ENCODE data around the gene BMAL2.

Gene BMAL2

DNA sequence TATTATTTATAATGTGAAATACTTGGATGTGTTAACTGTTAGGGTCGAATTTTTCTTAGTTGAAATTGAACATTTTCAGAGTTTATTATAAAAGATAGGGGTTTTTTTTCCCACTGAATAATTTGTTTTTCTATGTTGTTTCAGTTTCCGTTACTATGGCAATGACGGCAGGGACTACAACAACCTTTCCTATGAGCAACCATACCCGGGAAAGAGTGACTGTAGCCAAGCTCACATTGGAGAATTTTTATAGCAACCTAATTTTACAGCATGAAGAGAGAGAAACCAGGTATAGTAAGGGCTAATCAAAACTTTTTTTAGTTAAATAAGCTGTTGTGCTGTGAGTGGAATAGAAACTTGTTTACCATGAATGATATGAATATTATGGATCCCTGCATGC is 35.1 kb upstream of the BMAL2 start:
- Histone ChIP-seq H3K4me1 (ENCODE audit: control insufficient read depth, insufficient read depth, low read length) (peaks cover 4% of the 10 kb centered on the region), H3K27ac (ENCODE audit: low read length) (no peak overlapping the region), H3K36me3 (ENCODE audit: control insufficient read depth in 2 of 2, insufficient read depth in 2 of 2, low read length in 2 of 2) (peaks cover 4 to 25% of the 10 kb centered on the region in 2 donors)

DNA sequence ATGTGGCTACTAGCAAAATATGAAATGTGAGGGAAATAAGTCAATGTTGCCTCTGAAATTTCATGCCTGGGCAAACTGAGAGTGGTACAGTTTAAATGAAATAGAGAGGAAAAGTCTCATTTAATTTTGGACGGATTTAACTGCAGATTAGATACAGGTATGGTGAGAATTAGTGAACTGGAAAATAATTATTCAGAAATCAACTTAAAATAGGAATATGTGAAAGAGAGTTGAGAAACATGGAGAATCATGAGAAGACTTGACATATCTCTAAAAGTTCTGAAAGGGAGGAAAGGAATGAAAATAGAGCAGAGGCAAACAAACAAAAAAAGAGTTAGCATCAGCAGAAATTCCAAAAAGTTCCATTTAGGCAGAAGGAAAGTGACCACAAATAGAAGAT is 33.5 kb upstream of the BMAL2 start:
- no peaks in the 10 kb centered on the region for H3K9me3 ChIP-seq (ENCODE audit: control insufficient read depth in 2 of 2, low read length in 2 of 2)
- H3K27ac ChIP-seq (ENCODE audit: low read length): no peak overlapping the region
- H3K27me3 ChIP-seq (ENCODE audit: control insufficient read depth in 1 of 2, insufficient read depth in 2 of 2, low read length in 2 of 2): no peaks in the 10 kb centered on the region
- H3K9ac ChIP-seq (ENCODE audit: low read length in 2 of 2): no peak overlapping the region
- peaks cover 4 to 31% of the 10 kb centered on the region in 2 donors for H3K36me3 ChIP-seq (ENCODE audit: control insufficient read depth in 2 of 2, insufficient read depth in 2 of 2, low read length in 2 of 2)
- H3K4me1 ChIP-seq (ENCODE audit: control insufficient read depth, insufficient read depth, low read length): no peaks in the 10 kb centered on the region
- H3K4me3 ChIP-seq (ENCODE audit: low read length in 2 of 2): no peak overlapping the region

More for the DNA sequence above, 35.1 kb upstream of the BMAL2 start:
- Histone ChIP-seq H3K9me3 (ENCODE audit: control insufficient read depth in 2 of 2, low read length in 2 of 2) (no peaks in the 10 kb centered on the region), H3K9ac (ENCODE audit: low read length in 2 of 2) (no peak overlapping the region), H3K4me3 (ENCODE audit: low read length in 2 of 2) (no peak overlapping the region), H3K27me3 (ENCODE audit: control insufficient read depth in 1 of 2, insufficient read depth in 2 of 2, low read length in 2 of 2) (no peaks in the 10 kb centered on the region)

DNA sequence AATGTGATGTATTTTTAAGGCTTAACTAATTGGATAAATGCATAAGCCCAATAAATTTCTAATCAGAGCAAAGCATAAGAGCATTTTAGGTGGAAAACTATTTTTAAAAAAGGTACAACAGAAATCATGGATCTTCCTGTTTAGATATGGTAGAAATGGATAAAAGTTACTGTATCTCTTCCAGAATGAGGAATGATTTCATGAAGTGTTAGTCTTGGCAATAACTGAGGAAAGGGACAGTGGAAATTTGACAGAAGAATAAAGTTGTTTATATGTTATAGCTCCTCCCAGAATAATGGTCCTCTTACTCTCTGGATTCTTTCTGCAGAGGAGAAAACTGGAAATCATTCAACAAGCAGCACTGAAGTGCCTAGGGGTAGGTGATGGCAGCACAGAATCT is 32.4 kb upstream of the BMAL2 start:
- Histone ChIP-seq H3K27me3 (ENCODE audit: control insufficient read depth in 1 of 2, insufficient read depth in 2 of 2, low read length in 2 of 2) (no peaks in the 10 kb centered on the region), H3K9ac (ENCODE audit: low read length in 2 of 2) (no peak overlapping the region), H3K27ac (ENCODE audit: low read length) (no peak overlapping the region), H3K36me3 (ENCODE audit: control insufficient read depth in 2 of 2, insufficient read depth in 2 of 2, low read length in 2 of 2) (peaks cover 6 to 31% of the 10 kb centered on the region in 2 donors), H3K9me3 (ENCODE audit: control insufficient read depth in 2 of 2, low read length in 2 of 2) (no peaks in the 10 kb centered on the region), H3K4me1 (ENCODE audit: control insufficient read depth, insufficient read depth, low read length) (no peaks in the 10 kb centered on the region), H3K4me3 (ENCODE audit: low read length in 2 of 2) (no peak overlapping the region)

DNA sequence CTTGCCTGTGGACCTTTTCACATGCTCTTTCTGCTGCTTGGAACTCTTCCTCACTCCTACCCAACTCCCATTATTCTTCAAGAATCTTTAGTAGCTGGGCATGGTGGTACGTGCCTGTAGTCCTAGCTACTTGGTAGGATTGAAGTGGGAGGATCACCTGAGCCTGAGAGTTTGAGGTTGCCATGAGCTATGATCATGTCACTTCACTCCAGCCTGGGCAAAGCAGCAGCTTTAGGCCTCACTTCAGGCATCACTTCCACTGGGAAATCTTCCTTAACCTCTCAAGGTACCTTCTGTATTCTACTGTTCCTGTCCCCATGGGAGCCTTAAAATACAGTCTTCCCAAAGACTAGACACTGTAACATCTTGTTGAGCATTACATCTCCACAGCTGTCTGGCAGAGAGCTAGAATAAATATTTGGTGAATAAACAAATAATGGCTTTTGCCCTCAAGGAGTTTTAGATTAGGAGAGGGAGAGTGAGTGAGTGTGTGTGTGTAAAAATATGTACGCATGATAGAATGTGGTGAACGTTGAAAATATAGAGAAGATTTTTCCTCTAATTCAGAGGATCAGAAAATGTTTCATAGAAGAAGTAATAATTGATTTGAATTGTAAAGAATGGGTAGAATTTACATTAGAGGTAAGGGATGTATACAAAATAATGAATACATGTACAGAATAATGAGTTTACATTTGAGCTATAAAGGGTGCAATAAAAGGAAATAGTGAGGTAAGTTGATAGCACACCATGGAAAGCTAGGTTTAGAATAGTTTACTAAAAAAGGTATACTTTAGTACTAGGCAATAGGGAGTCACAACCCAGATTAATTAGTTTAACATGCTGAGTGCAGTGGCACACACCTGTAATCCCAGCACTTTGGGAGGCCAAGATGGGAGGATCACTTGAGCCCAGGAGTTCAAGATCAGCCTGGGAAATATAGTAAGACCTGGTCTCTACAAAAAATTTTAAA is 29.2 kb upstream of the BMAL2 start:
- no peak overlapping the region for H3K9ac ChIP-seq (ENCODE audit: low read length in 2 of 2)
- H3K4me3 ChIP-seq (ENCODE audit: low read length in 2 of 2): no peak overlapping the region
- H3K4me1 ChIP-seq (ENCODE audit: control insufficient read depth, insufficient read depth, low read length): peaks cover 5% of the 10 kb centered on the region
- H3K27ac ChIP-seq (ENCODE audit: low read length): no peak overlapping the region
- H3K9me3 ChIP-seq (ENCODE audit: control insufficient read depth in 2 of 2, low read length in 2 of 2): no peaks in the 10 kb centered on the region
- no peaks in the 10 kb centered on the region for H3K27me3 ChIP-seq (ENCODE audit: control insufficient read depth in 1 of 2, insufficient read depth in 2 of 2, low read length in 2 of 2)
- H3K36me3 ChIP-seq (ENCODE audit: control insufficient read depth in 2 of 2, insufficient read depth in 2 of 2, low read length in 2 of 2): peaks cover 4 to 26% of the 10 kb centered on the region in 2 donors

DNA sequence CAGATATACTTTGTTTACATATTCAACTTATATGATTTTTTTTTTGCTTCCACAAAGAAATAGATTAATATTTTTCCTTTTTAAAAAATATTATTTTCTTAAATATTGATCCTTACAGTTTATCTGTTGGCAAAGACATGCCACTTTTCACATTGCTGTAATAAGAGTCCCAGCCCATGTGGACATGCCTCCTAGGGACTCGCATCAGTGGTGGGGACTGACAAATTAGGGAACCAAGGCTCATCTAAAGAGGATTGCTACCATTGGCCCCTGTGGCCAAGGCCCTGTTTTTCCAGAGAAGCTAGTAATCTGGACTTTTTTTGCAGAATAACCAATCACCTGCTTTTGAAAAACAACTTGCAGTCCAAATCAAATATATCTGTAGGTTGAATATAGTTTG is 27.8 kb upstream of the BMAL2 start:
- Histone ChIP-seq H3K9me3 (ENCODE audit: control insufficient read depth in 2 of 2, low read length in 2 of 2) (no peaks in the 10 kb centered on the region), H3K36me3 (ENCODE audit: control insufficient read depth in 2 of 2, insufficient read depth in 2 of 2, low read length in 2 of 2) (peaks cover 10 to 27% of the 10 kb centered on the region in 2 donors), H3K27ac (ENCODE audit: low read length) (no peak overlapping the region), H3K27me3 (ENCODE audit: control insufficient read depth in 1 of 2, insufficient read depth in 2 of 2, low read length in 2 of 2) (no peaks in the 10 kb centered on the region), H3K4me1 (ENCODE audit: control insufficient read depth, insufficient read depth, low read length) (peaks cover 5% of the 10 kb centered on the region), H3K4me3 (ENCODE audit: low read length in 2 of 2) (no peak overlapping the region), H3K9ac (ENCODE audit: low read length in 2 of 2) (peak overlapping the region in 1 of 2 donors; percentile 13)

DNA sequence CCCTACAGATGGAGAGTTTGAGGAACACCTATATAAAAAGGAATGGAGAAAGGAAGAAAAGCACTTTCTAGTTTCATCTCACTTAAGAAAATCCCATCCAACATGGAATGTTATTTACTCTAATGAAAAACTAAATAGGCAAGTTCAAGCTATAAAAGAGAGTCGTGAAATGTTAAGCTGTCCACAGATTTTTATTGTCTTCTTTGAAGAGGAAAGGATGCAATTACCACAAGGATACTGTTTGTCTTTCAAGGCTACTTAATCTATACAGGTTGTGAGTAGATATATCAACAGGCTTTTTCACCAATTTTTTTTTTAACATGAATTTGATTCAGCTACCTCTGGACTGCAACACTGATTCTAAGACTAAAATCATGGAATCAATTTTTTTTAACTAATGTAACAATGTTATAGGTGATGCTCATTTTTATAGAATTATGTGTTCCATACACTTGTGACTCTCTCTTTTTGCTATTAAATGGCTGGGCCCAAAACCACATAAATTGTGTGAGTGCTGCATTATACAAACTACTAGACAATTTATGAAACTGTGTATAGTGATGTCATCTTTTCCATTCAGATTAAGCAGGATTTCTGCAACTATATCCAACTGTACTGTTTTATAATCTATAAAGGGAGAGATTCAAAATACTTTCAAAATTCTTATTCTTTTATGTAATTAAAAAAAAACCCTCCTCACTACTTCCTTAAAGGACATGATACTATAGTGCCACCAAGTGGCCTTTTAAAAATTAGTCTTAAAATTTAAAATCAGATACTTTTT is 26.8 kb upstream of the BMAL2 start:
- H3K27me3 ChIP-seq (ENCODE audit: control insufficient read depth in 1 of 2, insufficient read depth in 2 of 2, low read length in 2 of 2): no peaks in the 10 kb centered on the region
- H3K9ac ChIP-seq (ENCODE audit: low read length in 2 of 2): peak overlapping the region in 1 of 2 donors; percentile 13
- H3K27ac ChIP-seq (ENCODE audit: low read length): peak overlapping the region; percentile 4
- H3K9me3 ChIP-seq (ENCODE audit: control insufficient read depth in 2 of 2, low read length in 2 of 2): no peaks in the 10 kb centered on the region
- no peak overlapping the region for H3K4me3 ChIP-seq (ENCODE audit: low read length in 2 of 2)
- H3K4me1 ChIP-seq (ENCODE audit: control insufficient read depth, insufficient read depth, low read length): peaks cover 5% of the 10 kb centered on the region
- peaks cover 15 to 30% of the 10 kb centered on the region in 2 donors for H3K36me3 ChIP-seq (ENCODE audit: control insufficient read depth in 2 of 2, insufficient read depth in 2 of 2, low read length in 2 of 2)

DNA sequence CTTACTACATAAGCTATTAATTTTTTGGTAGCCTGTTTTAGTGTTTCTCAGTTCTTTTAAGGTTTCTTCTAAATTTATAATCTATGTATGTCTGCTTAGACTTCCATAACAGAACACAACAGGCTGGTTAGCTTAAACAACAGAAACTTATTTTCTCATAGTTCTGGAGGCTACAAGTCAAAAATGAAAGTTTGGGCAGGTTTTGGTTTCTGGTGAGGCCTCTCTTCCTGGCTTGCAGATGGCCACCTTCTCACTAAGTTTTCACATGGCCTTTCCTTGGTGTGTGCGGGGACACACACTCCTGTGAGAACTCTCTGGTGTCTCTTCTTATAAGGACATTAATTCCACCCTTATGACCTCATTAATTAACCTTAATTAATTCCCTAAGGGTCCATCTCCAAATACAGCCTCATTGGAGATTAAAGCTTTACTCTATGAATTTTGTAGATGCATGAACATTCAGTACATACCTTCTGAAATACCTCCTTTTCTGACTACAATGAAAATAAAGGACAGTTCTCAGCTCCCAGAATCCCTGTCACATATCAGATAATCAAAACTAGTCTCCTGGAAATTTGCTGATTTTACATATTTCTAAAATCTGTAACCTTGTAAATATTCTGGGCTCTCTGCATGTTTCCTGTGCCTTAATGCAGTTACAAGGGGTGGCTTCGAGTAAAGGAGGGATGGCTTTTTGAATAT is 23.2 kb upstream of the BMAL2 start:
- Histone ChIP-seq H3K9me3 (ENCODE audit: control insufficient read depth in 2 of 2, low read length in 2 of 2) (no peaks in the 10 kb centered on the region), H3K4me3 (ENCODE audit: low read length in 2 of 2) (no peak overlapping the region), H3K4me1 (ENCODE audit: control insufficient read depth, insufficient read depth, low read length) (peaks cover 5% of the 10 kb centered on the region), H3K27ac (ENCODE audit: low read length) (no peak overlapping the region), H3K9ac (ENCODE audit: low read length in 2 of 2) (no peak overlapping the region), H3K36me3 (ENCODE audit: control insufficient read depth in 2 of 2, insufficient read depth in 2 of 2, low read length in 2 of 2) (peaks cover 24 to 32% of the 10 kb centered on the region in 2 donors), H3K27me3 (ENCODE audit: control insufficient read depth in 1 of 2, insufficient read depth in 2 of 2, low read length in 2 of 2) (no peaks in the 10 kb centered on the region)

DNA sequence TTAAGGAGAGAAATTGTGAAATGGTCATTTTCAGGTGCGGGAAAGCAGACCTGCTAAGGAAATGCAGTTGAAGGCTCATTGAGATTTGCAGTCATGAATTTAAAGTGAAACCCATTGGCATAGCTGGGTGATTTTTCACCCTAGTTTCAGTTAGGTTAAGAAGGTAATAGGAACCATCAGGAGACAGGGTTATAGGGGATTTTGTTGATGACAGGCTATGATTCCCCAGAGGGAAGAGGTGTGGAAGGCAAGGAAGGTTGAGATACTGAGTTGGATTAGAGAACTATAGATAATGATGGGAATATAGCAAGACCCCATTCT is 22.7 kb upstream of the BMAL2 start:
- Histone ChIP-seq H3K4me1 (ENCODE audit: control insufficient read depth, insufficient read depth, low read length) (peaks cover 5% of the 10 kb centered on the region), H3K9ac (ENCODE audit: low read length in 2 of 2) (no peak overlapping the region), H3K9me3 (ENCODE audit: control insufficient read depth in 2 of 2, low read length in 2 of 2) (no peaks in the 10 kb centered on the region), H3K27me3 (ENCODE audit: control insufficient read depth in 1 of 2, insufficient read depth in 2 of 2, low read length in 2 of 2) (no peaks in the 10 kb centered on the region), H3K4me3 (ENCODE audit: low read length in 2 of 2) (no peak overlapping the region), H3K27ac (ENCODE audit: low read length) (no peak overlapping the region), H3K36me3 (ENCODE audit: control insufficient read depth in 2 of 2, insufficient read depth in 2 of 2, low read length in 2 of 2) (peaks cover 25 to 32% of the 10 kb centered on the region in 2 donors)

DNA sequence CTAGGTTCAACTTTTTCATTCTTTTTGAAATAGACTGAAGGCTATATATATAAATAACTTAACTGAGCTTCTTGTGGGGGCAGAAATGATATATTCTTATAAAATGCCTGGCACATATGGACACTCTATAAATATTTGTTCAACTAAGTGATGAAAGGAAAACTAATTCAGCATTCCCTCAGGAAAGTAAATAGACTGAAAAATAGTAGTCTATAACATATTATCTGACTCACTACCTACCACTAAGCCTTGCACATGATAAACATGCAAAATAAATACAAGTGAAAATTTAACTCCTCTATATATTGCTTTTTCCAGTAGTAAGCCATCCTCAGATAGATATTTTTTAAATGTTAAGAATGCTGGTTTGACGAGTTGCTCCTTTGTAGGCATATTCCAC is 15.7 kb upstream of the BMAL2 start:
- H3K9me3 ChIP-seq (ENCODE audit: control insufficient read depth in 2 of 2, low read length in 2 of 2): no peaks in the 10 kb centered on the region
- peaks cover 2% of the 10 kb centered on the region for H3K4me1 ChIP-seq (ENCODE audit: control insufficient read depth, insufficient read depth, low read length)
- H3K27me3 ChIP-seq (ENCODE audit: control insufficient read depth in 1 of 2, insufficient read depth in 2 of 2, low read length in 2 of 2): no peaks in the 10 kb centered on the region
- no peak overlapping the region for H3K4me3 ChIP-seq (ENCODE audit: low read length in 2 of 2)
- H3K9ac ChIP-seq (ENCODE audit: low read length in 2 of 2): no peak overlapping the region
- peaks cover 29 to 30% of the 10 kb centered on the region in 2 donors for H3K36me3 ChIP-seq (ENCODE audit: control insufficient read depth in 2 of 2, insufficient read depth in 2 of 2, low read length in 2 of 2)
- H3K27ac ChIP-seq (ENCODE audit: low read length): no peak overlapping the region

DNA sequence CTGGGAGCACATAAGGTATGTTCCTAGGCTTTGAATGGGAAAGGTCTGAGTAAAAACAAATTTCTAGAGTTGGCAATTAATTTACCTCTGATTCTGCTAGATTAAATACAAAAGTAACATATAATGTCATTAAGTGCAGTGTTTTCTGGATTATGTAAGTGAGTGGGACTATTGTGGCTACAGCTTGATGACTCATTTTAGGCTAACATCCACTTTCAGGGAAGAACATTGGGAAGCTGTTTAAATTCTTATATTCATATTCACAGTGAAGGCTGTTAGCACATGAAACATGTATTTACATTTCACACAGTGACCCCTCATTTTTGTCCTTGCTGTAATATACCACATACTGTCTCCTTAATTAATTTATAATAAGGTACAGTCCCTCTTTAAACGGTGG is 13.2 kb upstream of the BMAL2 start:
- Histone ChIP-seq H3K4me1 (ENCODE audit: control insufficient read depth, insufficient read depth, low read length) (peaks cover 2% of the 10 kb centered on the region), H3K27me3 (ENCODE audit: control insufficient read depth in 1 of 2, insufficient read depth in 2 of 2, low read length in 2 of 2) (no peaks in the 10 kb centered on the region), H3K27ac (ENCODE audit: low read length) (peak overlapping the region; percentile 11), H3K9ac (ENCODE audit: low read length in 2 of 2) (peak overlapping the region in 1 of 2 donors; percentile 7), H3K4me3 (ENCODE audit: low read length in 2 of 2) (no peak overlapping the region), H3K9me3 (ENCODE audit: control insufficient read depth in 2 of 2, low read length in 2 of 2) (no peaks in the 10 kb centered on the region), H3K36me3 (ENCODE audit: control insufficient read depth in 2 of 2, insufficient read depth in 2 of 2, low read length in 2 of 2) (peaks cover 24 to 33% of the 10 kb centered on the region in 2 donors)
